ACC112 (cell line): ENCODE results near the gene TRDMT1.

Source experiments
- H2AFZ ChIP-seq: fragments of 200-600 bp; sonication (generic); one replicate; pipeline ENCODE4 v1.6.0; 2017; ENCODE audit warnings: antibody characterized with exemption, low read length; ENCODE audit not compliant: unreplicated experiment
- H3K27ac ChIP-seq: fragments of 200-600 bp; sonication (generic); 2 replicates; pipeline ENCODE4 v1.5.1; 2014; ENCODE audit warnings: low read depth, mild to moderate bottlenecking, antibody characterized with exemption, low read length, moderate library complexity
- H3K27me3 ChIP-seq: fragments of 200-600 bp; sonication (generic); 2 replicates; pipeline ENCODE4 v1.6.1; 2014; ENCODE audit warnings: mild to moderate bottlenecking, antibody characterized with exemption, low read length, moderate library complexity, mixed read lengths; ENCODE audit not compliant: insufficient read depth
- H3K36me3 ChIP-seq: fragments of 200-600 bp; sonication (generic); 2 replicates; pipeline ENCODE4 v1.6.1; 2016; ENCODE audit warnings: mild to moderate bottlenecking, antibody characterized with exemption, low read length, moderate library complexity, mixed read lengths; ENCODE audit not compliant: insufficient read depth
- H3K4me1 ChIP-seq: fragments of 200-600 bp; sonication (generic); one replicate; pipeline ENCODE4 v1.6.1; 2016; ENCODE audit warnings: low read length, mixed read lengths; ENCODE audit not compliant: insufficient read depth, unreplicated experiment, control insufficient read depth
- H3K4me3 ChIP-seq: fragments of 200-600 bp; sonication (generic); 2 replicates; pipeline ENCODE4 v1.5.1; 2014; ENCODE audit warnings: mild to moderate bottlenecking, low read depth, low read length
- H3K79me2 ChIP-seq: fragments of 200-600 bp; sonication (generic); one replicate; pipeline ENCODE4 v1.6.0; 2016; ENCODE audit warnings: low read length; ENCODE audit not compliant: control insufficient read depth, unreplicated experiment, insufficient read depth

TRDMT1 gene

GRCh38 chr10:17219024-17219423, 17.6 kb upstream of the TRDMT1 start:
- Histone ChIP-seq H3K27me3 (no peaks in the 10 kb centered on the region), H3K4me1 (peaks cover 47% of the 10 kb centered on the region), H3K4me3 (no peak overlapping the region), H2AFZ (peak overlapping the region; percentile 18), H3K79me2 (peaks cover 3% of the 10 kb centered on the region), H3K36me3 (no peaks in the 10 kb centered on the region), H3K27ac (peak overlapping the region; percentile 99)

DNA sequence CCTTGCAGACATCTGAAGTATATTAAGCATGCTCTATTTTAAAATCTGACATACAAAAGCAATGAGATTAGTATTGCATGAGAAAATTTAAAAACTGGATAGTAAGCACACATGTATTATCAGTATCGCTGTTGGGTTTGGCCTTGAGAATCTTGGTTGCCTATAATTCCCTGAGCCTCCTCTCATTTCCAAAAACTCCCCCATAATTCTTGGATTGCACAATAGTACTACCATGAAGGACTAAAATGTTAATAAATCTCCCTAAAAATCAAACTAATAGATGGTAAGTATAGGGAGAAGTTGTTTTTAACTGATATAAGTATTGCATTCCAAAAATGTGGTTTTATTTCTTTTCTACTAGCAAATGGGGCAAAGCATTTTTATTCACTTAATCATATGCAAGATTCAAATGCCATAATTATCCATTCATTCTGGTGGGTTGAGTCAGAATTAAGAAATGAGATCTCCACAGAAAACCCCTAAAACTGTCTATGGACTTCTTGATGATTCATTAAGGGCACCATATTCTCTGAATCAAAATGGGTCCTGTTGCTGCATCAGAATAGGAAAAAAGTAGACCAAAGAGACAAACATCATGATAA, 16.3 kb upstream of the TRDMT1 start:
- Histone ChIP-seq H3K36me3 (no peaks in the 10 kb centered on the region), H3K4me1 (peaks cover 59% of the 10 kb centered on the region), H3K27ac (peak overlapping the region; percentile 99), H3K4me3 (0 out of 2 replicates have a peak overlapping the region, but pooled peaks have one; percentile 11), H3K79me2 (peaks cover 12% of the 10 kb centered on the region), H2AFZ (no peak overlapping the region), H3K27me3 (no peaks in the 10 kb centered on the region)

- H3K27ac ChIP-seq: peak overlapping the region; percentile 99
- H2AFZ ChIP-seq: no peak overlapping the region
- peaks cover 63% of the 10 kb centered on the region for H3K4me1 ChIP-seq
- H3K36me3 ChIP-seq: no peaks in the 10 kb centered on the region
- peak overlapping the region; percentile 17; the same call in 1 of the 2 replicates for H3K4me3 ChIP-seq
- peaks cover 12% of the 10 kb centered on the region for H3K79me2 ChIP-seq
- H3K27me3 ChIP-seq: no peaks in the 10 kb centered on the region
These were observed 15.5 kb upstream of the TRDMT1 start for GRCh38 chr10:17216901-17217395.

- H3K4me1 ChIP-seq: peaks cover 63% of the 10 kb centered on the region
- H3K4me3 ChIP-seq: peak overlapping the region; percentile 78
- peak overlapping the region; percentile 99 for H3K27ac ChIP-seq
- peaks cover 12% of the 10 kb centered on the region for H3K79me2 ChIP-seq
- no peak overlapping the region for H2AFZ ChIP-seq
- no peaks in the 10 kb centered on the region for H3K36me3 ChIP-seq
- no peaks in the 10 kb centered on the region for H3K27me3 ChIP-seq
These were observed 14.9 kb upstream of the TRDMT1 start for GRCh38 chr10:17216217-17216900.

- H3K27me3 ChIP-seq: no peaks in the 10 kb centered on the region
- peaks cover 12% of the 10 kb centered on the region for H3K79me2 ChIP-seq
- no peak overlapping the region for H2AFZ ChIP-seq
- H3K4me3 ChIP-seq: peak overlapping the region; percentile 78
- peaks cover 61% of the 10 kb centered on the region for H3K4me1 ChIP-seq
- H3K27ac ChIP-seq: peak overlapping the region; percentile 99
- H3K36me3 ChIP-seq: no peaks in the 10 kb centered on the region
These were observed 14.3 kb upstream of the TRDMT1 start for GRCh38 chr10:17215782-17216122.

- H2AFZ ChIP-seq: no peak overlapping the region
These were observed 13.7 kb upstream of the TRDMT1 start for GRCh38 chr10:17214971-17215781.

GRCh38 chr10:17214526-17214925, 13.1 kb upstream of the TRDMT1 start:
- Histone ChIP-seq H2AFZ (no peak overlapping the region), H3K27ac (peak overlapping the region; percentile 99), H3K79me2 (peaks cover 12% of the 10 kb centered on the region)

More at GRCh38 chr10:17214971-17215781, 13.7 kb upstream of the TRDMT1 start:
- peak overlapping the region; percentile 78 for H3K4me3 ChIP-seq
- no peaks in the 10 kb centered on the region for H3K36me3 ChIP-seq
- peaks cover 12% of the 10 kb centered on the region for H3K79me2 ChIP-seq
- peak overlapping the region; percentile 99 for H3K27ac ChIP-seq
- H3K27me3 ChIP-seq: no peaks in the 10 kb centered on the region
- peaks cover 62% of the 10 kb centered on the region for H3K4me1 ChIP-seq

GRCh38 chr10:17213646-17214349, 12.3 kb upstream of the TRDMT1 start:
- Histone ChIP-seq H2AFZ (no peak overlapping the region), H3K4me3 (peak overlapping the region; percentile 78), H3K79me2 (peaks cover 12% of the 10 kb centered on the region), H3K27ac (peak overlapping the region; percentile 99), H3K27me3 (no peaks in the 10 kb centered on the region), H3K36me3 (no peaks in the 10 kb centered on the region), H3K4me1 (peaks cover 65% of the 10 kb centered on the region)

More at GRCh38 chr10:17214526-17214925, 13.1 kb upstream of the TRDMT1 start:
- Histone ChIP-seq H3K4me1 (peaks cover 66% of the 10 kb centered on the region), H3K36me3 (no peaks in the 10 kb centered on the region), H3K4me3 (peak overlapping the region; percentile 78), H3K27me3 (no peaks in the 10 kb centered on the region)

GRCh38 chr10:17212802-17213221, 11.3 kb upstream of the TRDMT1 start:
- peaks cover 63% of the 10 kb centered on the region for H3K4me1 ChIP-seq
- no peaks in the 10 kb centered on the region for H3K27me3 ChIP-seq
- H2AFZ ChIP-seq: no peak overlapping the region
- peaks cover 12% of the 10 kb centered on the region for H3K79me2 ChIP-seq
- no peaks in the 10 kb centered on the region for H3K36me3 ChIP-seq
- 0 out of 2 replicates have a peak overlapping the region, but pooled peaks have one; percentile 78 for H3K4me3 ChIP-seq
- H3K27ac ChIP-seq: peak overlapping the region; percentile 99; the same call in 1 of the 2 replicates

- H3K27ac ChIP-seq: peak overlapping the region; percentile 67
- H3K27me3 ChIP-seq: no peaks in the 10 kb centered on the region
- H3K36me3 ChIP-seq: no peaks in the 10 kb centered on the region
- H3K79me2 ChIP-seq: peaks cover 12% of the 10 kb centered on the region
- peaks cover 52% of the 10 kb centered on the region for H3K4me1 ChIP-seq
- H3K4me3 ChIP-seq: peak overlapping the region; percentile 58
- H2AFZ ChIP-seq: no peak overlapping the region
These were observed 8.9 kb upstream of the TRDMT1 start for GRCh38 chr10:17210361-17210760.
